GM12874 (cell line): ENCODE measurements around the gene L3MBTL4.

Source experiments
- TF ChIP-seq, protein P1 (sequence below): IDR thresholded peaks from 2 replicates; pipeline ENCODE4 v1.5.1; 2011; ENCODE audit warnings: low read depth, mild to moderate bottlenecking, control low read depth, low read length, moderate library complexity; ENCODE audit not compliant: insufficient read depth

L3MBTL4 gene

DNA sequence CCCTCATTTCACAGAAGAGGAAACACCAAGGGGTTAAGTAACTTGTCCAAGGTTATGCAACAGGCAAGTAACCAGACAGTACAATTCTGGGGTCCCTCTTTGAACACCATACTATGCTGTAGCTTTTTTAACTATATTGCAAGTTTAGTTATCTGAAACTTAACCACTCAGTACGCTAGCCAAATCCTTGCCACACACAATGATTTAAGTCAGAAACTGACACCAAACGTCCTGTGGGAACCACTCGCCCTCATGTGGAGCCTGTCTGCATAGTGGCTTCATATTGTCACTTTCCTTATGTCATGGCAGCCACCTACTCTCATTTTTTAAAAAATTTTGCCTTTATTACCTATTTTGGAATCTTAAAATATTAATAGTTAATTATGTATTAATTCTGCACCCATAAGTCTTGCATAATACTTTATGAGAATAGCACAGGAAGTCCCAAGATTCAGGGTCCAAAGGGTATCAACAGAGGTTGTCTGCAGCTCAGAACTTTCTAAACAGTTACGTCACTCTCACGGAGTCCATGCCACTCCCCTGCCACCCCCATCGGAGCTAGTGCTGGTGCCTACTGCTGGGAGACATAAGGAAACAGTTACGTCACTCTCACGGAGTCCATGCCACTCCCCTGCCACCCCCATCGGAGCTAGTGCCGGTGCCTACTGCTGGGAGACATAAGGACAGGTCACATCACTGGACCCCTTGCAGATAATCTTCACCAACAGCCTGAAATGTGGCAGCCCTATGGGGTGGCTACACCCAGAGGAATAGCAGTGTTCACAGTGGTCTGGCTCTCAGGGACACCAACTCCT is 99.0 kb downstream of the L3MBTL4 start:
- TF ChIP-seq, protein P1, sequence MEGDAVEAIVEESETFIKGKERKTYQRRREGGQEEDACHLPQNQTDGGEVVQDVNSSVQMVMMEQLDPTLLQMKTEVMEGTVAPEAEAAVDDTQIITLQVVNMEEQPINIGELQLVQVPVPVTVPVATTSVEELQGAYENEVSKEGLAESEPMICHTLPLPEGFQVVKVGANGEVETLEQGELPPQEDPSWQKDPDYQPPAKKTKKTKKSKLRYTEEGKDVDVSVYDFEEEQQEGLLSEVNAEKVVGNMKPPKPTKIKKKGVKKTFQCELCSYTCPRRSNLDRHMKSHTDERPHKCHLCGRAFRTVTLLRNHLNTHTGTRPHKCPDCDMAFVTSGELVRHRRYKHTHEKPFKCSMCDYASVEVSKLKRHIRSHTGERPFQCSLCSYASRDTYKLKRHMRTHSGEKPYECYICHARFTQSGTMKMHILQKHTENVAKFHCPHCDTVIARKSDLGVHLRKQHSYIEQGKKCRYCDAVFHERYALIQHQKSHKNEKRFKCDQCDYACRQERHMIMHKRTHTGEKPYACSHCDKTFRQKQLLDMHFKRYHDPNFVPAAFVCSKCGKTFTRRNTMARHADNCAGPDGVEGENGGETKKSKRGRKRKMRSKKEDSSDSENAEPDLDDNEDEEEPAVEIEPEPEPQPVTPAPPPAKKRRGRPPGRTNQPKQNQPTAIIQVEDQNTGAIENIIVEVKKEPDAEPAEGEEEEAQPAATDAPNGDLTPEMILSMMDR: no peak

DNA sequence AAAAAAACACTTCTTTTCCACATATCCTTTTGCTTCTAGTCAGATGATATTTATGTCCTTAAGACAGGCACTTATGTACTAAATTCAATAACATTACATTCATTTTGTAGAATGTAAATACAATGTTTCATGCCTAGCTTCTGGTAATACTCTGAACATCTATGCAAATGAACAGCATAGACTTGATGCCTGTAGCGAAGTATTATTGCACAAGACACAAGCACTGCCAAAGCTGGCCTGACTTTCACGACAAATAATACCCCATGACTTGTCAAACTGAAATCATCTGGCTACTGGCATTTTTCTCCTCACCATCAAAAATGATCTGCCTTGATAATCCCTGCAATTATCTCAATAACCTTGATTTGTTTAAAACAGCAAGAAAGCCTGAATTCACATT is 101.3 kb downstream of the L3MBTL4 start:
- TF ChIP-seq, protein P1: no peak

DNA sequence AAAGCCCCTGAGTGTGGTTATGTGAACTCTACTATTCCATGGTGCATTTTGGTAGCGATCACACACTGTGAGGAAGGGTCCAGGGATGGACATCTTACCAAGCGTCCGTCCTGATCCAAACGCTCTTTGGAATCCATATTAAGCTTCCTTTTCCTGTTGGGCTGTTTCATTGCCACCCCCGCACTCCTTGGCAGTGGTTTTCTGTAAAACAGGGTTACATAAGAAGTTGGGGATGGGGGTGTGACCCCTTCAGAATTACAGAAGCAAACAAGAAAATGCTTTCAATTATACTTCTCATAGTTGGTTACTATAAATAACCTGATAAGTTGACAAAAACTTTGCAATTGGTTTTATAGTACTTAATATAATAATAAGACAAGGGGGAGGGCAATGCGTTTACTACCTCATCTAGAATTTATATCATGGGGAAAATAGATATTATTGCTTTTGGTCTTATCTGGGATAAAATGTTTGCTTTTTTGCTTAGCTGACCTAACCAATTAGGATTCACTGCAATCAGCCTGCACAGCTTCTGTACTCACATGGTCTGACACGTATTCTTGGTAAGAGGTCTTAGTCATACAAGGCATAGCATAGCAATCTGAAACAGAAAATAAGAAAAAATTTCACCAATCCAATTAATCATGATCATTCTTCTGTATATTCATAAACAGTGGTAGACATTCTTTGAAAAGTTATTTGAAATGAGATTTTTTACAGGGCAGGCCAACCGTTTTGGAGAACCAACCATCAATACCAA is 103.1 kb downstream of the L3MBTL4 start:
- TF ChIP-seq, protein P1: no peak

DNA sequence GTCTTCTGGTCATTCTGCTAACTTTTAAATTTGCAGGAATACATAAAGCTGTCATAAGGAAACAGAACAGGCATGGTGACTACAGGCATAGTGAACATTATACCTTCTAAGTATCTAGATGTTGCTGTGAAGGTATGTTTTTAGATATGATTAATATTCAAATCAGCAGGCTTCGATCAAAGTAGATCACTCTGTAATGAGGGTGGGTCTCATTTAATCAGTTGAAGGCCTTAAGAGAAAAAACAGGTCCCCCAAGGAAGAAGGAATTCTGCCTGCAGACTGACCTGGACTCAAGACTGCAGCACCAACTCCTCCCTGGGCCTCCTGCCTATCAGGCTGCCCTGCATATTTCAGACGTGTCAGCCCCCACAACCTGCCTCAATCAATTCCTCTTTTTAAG is 104.0 kb downstream of the L3MBTL4 start:
- TF ChIP-seq, protein P1: no peak

DNA sequence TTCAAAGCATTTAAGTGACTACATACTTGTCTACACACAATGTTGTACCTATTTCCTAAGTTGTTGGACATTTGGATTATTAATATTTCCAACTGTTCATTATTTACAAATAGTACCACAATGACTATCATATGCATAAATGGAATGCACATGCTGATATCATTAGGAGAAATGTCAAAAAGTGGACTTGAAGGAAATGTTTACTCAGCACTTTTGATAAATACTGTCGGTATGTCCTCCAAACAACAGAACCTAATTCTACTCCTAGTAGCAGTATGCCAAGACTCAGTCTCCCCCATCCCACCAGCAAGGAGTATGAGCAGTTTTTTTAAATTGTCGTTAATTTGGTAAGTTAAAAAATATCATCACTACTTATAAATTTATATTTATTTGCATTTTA is 116.8 kb downstream of the L3MBTL4 start:
- TF ChIP-seq, protein P1: no peak

DNA sequence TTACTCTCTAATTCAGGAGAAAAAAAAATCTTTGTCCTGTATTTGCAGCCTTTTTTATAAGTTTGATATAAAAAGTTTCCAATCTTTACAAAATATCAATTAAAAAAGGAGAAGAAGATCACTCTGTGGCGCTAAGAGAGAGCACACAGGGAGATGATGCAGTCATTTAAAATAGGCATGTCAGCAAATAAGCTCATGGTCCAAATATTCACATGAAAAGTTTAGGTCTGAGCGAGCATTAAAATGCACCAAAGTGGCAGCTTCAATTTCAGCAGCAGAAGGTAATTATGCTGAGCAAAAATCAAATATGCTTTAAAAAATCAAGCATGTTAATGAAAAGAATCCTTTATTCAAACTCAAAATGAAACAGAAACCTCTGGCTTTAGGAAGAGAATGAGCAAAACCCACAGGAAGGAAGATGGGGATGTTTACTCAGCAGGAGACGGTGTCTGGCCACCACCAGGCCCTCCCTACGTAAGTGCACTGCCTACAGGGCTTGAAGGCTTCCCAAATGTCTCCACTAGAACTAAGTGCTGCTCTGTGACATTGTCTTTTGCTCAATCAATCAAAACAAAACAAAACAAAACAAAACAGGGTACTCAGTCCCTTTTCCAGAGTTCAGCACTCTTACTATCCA is 120.4 kb downstream of the L3MBTL4 start:
- TF ChIP-seq, protein P1: no peak

DNA sequence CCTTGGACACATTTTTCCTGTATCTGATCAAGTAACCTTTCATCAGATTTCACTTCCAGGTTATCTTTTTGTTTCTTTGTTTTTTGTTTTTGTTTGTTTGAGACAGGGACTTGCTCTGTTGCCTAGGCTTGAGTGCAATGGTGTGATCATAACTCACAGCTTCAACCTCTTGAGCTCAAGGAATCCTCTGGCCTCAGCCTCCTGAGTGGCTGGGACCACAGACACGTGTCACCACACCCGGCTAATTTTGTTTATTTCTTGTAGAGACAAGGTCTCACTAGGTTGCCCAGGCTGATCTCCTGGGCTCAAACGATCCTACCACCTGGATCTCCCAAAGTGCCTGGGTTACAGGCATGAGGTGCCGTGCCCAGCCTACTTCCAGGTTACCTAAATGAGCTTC is 124.9 kb downstream of the L3MBTL4 start:
- TF ChIP-seq, protein P1: no peak
